Neural crest cell (in vitro differentiated cells): ENCODE results near the gene EXOSC10. TPM values are rescaled to one million over a fixed set of nuclear protein-coding genes. Genes with fewer than 3 reads are reported as not detected.
"Not testable (repeated sequence)": the region's sequence is repeated elsewhere in the genome, so short reads cannot be mapped to it uniquely, and the experiment has no call there.

Source experiments
- DNase-seq: peaks from one replicate; pipeline ENCODE4 v3.0.0; 2021; ENCODE audit warnings: low read depth, mixed read lengths, low spot score
- H3K27ac Mint-ChIP-seq: one replicate; pipeline ENCODE4 v1.8.0; 2021; ENCODE audit warnings: mild to moderate bottlenecking, mixed read lengths; ENCODE audit not compliant: unreplicated experiment
- H3K27me3 Mint-ChIP-seq: 2 replicates; pipeline ENCODE4 v1.8.0; 2021; ENCODE audit warnings: low read depth, mild to moderate bottlenecking, mixed read lengths
- H3K36me3 Mint-ChIP-seq: 2 replicates; pipeline ENCODE4 v1.8.0; 2021; ENCODE audit warnings: low read depth, mild to moderate bottlenecking, mixed read lengths
- H3K4me1 Mint-ChIP-seq: 2 replicates; pipeline ENCODE4 v1.8.0; 2021; ENCODE audit warnings: mixed read lengths
- H3K4me3 Mint-ChIP-seq: one replicate; pipeline ENCODE4 v1.8.0; 2021; ENCODE audit warnings: mild to moderate bottlenecking, mixed read lengths
- H3K9me3 Mint-ChIP-seq: 2 replicates; pipeline ENCODE4 v1.8.0; 2021; ENCODE audit warnings: mixed read lengths
- total RNA-seq: library from RNA; stranded (reverse); gene quantifications from 2 replicates; pipeline ENCODE4 v1.2.1, GENCODE V29; 2021
- TF ChIP-seq, protein P1 (sequence below): fragments of 200-600 bp; sonication (generic); conservative IDR thresholded peaks from 2 replicates; pipeline ENCODE4 v1.5.0; 2021; ENCODE audit warnings: antibody characterized with exemption, mild to moderate bottlenecking

EXOSC10 gene
- total RNA-seq, 1 donor from 2014 or later = 127 TPM

GRCh38 chr1:11044849-11045427 lies 54.7 kb downstream of the EXOSC10 start:
- H3K4me3 Mint-ChIP-seq = no peak overlapping the region
- no peaks in the 10 kb centered on the region for H3K9me3 Mint-ChIP-seq
- peaks cover 6% of the 10 kb centered on the region for H3K4me1 Mint-ChIP-seq
- TF ChIP-seq, protein P1, sequence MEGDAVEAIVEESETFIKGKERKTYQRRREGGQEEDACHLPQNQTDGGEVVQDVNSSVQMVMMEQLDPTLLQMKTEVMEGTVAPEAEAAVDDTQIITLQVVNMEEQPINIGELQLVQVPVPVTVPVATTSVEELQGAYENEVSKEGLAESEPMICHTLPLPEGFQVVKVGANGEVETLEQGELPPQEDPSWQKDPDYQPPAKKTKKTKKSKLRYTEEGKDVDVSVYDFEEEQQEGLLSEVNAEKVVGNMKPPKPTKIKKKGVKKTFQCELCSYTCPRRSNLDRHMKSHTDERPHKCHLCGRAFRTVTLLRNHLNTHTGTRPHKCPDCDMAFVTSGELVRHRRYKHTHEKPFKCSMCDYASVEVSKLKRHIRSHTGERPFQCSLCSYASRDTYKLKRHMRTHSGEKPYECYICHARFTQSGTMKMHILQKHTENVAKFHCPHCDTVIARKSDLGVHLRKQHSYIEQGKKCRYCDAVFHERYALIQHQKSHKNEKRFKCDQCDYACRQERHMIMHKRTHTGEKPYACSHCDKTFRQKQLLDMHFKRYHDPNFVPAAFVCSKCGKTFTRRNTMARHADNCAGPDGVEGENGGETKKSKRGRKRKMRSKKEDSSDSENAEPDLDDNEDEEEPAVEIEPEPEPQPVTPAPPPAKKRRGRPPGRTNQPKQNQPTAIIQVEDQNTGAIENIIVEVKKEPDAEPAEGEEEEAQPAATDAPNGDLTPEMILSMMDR = no peak
- H3K27ac Mint-ChIP-seq = no peak overlapping the region
- H3K36me3 Mint-ChIP-seq = no peaks in the 10 kb centered on the region
- DNase-seq = no peak
- H3K27me3 Mint-ChIP-seq = no peaks in the 10 kb centered on the region

DNA sequence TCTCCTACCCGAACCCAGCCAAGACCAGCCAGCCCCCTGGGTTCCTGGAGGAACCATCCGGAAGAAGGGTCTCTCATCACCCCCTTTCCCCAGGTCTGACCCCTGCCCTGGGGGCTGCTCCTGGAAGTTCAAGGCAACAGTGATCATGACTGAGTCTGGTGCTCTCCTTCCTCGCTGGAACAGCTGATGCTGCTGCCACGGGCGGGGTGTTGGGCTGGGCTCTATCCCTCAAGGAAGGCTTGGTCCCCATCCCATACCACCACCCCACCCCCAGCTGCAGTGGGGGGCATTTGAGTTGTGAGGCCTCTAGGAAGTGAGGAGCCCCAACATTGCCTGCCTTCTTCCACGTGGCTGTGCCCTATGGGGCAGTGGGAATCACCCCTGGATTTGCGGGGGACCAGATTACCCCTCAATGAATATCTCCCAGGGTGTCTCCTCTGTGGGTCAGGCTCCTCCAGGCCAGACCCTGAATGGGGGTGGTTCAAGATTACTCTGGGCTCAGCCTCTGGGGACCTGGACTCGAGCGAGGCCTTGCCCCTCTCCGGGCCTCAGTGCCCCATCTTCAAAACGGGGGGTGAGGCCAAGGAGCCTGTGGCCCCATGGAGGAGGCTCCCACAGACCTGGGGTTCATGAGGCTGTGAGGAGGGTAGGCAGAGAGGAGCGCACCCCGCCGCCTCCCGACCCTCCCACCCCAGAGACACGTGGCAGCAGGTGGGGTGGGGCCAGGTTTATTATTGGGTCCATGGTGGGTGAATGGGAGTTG lies 55.4 kb downstream of the EXOSC10 start:
- DNase-seq = no peak

DNA sequence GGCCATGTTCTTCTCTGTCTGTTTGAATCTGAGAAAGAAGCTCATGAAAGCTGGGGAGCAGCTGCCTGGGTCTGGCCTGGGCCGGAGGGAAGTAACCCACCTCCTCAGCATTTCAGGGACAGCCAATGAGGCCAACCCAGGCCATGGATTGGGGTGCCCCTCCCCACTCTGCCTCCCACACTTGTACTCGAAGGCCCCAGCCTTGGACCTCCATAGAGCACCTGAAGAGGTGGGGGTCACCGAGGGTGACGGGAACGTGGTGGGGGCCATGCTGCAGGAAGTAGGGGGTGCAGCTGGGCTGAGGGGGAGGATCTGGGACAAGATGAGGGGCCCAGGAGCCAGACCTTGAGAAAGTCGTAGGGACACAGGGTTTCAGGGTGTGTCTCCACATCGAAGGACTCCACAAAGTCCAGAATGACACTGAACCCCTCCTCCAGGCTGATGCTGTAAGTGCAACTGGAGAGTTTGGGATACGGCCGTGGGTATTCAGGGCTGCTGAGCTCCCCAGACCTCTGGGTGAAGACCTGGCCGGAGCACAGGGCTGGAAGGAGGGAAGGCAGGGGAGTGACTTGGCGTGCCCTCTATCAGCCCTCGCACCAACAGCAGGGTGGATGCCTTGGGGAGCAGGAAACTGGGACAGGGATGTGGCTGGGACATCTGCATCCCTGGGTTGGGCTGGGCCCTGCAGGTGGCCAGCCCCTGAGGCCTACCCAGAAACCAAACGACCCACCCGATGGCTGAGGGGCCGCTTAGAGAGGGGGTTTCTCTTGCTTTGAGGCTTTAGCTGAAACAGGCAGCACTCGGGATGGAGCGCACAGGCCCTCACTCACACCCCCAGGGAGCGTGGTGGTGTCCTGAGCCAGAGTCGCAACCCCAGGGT lies 56.4 kb downstream of the EXOSC10 start:
- H3K9me3 Mint-ChIP-seq = no peaks in the 10 kb centered on the region
- H3K36me3 Mint-ChIP-seq = no peaks in the 10 kb centered on the region
- H3K4me1 Mint-ChIP-seq = peaks cover 5% of the 10 kb centered on the region
- DNase-seq = no peak
- TF ChIP-seq, protein P1 = no peak
- H3K4me3 Mint-ChIP-seq = no peak overlapping the region
- H3K27ac Mint-ChIP-seq = no peak overlapping the region
- H3K27me3 Mint-ChIP-seq = no peaks in the 10 kb centered on the region

More for the DNA sequence above, 55.4 kb downstream of the EXOSC10 start:
- Mint-ChIP-seq H3K27me3 (no peaks in the 10 kb centered on the region), H3K36me3 (no peaks in the 10 kb centered on the region), H3K4me3 (no peak overlapping the region), H3K9me3 (no peaks in the 10 kb centered on the region), H3K4me1 (peaks cover 5% of the 10 kb centered on the region), H3K27ac (no peak overlapping the region)
- TF ChIP-seq, protein P1 = no peak

DNA sequence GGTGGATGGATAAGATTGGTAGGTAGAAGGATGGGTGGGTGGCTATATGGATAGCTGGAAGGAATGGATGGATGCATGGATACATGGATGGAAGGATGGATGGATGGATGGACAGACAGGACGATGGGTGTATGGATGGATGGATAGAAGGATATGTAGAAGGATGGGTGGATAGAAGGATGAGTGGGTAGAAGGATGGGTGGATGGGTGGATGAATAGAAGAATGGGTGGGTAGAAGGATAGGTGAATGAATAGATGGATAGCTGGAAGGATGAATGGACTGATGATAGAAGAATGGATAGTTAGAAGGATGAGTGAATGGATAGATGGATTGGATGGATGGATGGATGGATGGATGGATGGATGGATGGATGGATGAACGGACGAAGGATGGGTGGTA lies 57.6 kb downstream of the EXOSC10 start:
- H3K27ac Mint-ChIP-seq = no peak overlapping the region
- peaks cover 10% of the 10 kb centered on the region for H3K4me1 Mint-ChIP-seq
- TF ChIP-seq, protein P1 = no peak
- peaks cover 8% of the 10 kb centered on the region for H3K27me3 Mint-ChIP-seq
- H3K4me3 Mint-ChIP-seq = no peak overlapping the region
- DNase-seq = no peak
- H3K9me3 Mint-ChIP-seq = no peaks in the 10 kb centered on the region
- no peaks in the 10 kb centered on the region for H3K36me3 Mint-ChIP-seq

GRCh38 chr1:11041048-11041447 lies 58.6 kb downstream of the EXOSC10 start:
- Mint-ChIP-seq H3K36me3 (no peaks in the 10 kb centered on the region), H3K27ac (no peak overlapping the region), H3K4me3 (no peak overlapping the region), H3K9me3 (no peaks in the 10 kb centered on the region), H3K27me3 (peaks cover 8% of the 10 kb centered on the region), H3K4me1 (peaks cover 10% of the 10 kb centered on the region)
- no peak for DNase-seq
- TF ChIP-seq, protein P1 = no peak

GRCh38 chr1:11040105-11040429 lies 59.6 kb downstream of the EXOSC10 start:
- not testable (repeated sequence) for H3K27me3 Mint-ChIP-seq, DNase-seq, H3K27ac Mint-ChIP-seq, H3K4me1 Mint-ChIP-seq, H3K4me3 Mint-ChIP-seq, H3K36me3 Mint-ChIP-seq, H3K9me3 Mint-ChIP-seq
